ENCODE data around the gene BPGM.

DNA sequence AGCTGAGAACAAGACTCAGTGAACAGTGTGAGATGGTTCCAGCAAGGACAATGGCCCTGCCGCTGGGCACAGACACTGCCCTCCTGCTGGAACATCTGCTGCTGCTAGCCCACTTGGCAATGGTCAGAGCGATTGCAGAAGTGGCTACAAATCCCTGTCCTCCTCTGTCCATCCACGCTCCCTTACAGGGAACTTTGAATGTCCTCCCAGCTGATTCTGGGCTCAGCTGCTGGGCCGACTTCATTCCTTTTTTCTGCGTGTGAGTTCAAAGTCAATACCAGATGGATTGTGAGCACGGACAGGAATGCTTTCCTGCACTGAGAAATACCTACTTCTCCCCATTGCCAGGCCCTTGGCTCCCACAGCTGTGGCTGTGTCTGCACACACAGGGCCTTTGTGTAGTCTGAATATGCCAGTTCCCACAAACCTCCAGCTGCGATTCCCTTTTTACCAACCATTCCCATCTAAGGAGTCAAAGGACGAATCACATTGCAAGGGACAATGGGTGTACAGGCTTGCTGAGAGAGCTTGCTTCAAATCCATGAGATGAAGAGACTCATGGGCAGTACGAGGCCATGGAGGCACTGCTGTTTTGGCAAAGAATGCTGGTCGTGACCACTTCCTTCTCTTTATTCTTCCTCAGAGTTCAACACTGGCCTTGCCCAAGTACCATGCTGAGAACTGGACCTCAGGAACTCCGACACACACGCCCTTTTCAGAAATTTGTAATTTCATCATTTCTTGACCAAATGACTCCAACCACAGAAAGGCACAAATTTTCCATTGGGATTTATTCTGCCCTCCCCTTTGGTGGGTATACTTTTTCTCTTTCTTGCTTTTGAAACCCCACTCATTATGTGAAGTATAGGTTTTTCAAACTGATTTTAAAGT lies 44.2 kb downstream of the BPGM start:
- TF ChIP-seq, protein P1, sequence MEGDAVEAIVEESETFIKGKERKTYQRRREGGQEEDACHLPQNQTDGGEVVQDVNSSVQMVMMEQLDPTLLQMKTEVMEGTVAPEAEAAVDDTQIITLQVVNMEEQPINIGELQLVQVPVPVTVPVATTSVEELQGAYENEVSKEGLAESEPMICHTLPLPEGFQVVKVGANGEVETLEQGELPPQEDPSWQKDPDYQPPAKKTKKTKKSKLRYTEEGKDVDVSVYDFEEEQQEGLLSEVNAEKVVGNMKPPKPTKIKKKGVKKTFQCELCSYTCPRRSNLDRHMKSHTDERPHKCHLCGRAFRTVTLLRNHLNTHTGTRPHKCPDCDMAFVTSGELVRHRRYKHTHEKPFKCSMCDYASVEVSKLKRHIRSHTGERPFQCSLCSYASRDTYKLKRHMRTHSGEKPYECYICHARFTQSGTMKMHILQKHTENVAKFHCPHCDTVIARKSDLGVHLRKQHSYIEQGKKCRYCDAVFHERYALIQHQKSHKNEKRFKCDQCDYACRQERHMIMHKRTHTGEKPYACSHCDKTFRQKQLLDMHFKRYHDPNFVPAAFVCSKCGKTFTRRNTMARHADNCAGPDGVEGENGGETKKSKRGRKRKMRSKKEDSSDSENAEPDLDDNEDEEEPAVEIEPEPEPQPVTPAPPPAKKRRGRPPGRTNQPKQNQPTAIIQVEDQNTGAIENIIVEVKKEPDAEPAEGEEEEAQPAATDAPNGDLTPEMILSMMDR (IDR thresholded peaks at IDR 0.05), result no peak
- TF ChIP-seq POLR2AphosphoS5 (IDR thresholded peaks at IDR 0.05), result peak in 1 of 3 donors; percentile 15
- no peak for TF ChIP-seq EP300 (IDR thresholded peaks at IDR 0.05)

Measured in suprapubic skin (tissue), 4 donors.